K562 (cell line): Measurements from ENCODE around the gene DRGX. TPM values are rescaled to one million over a fixed set of nuclear protein-coding genes. Genes with fewer than 3 reads are reported as not detected.
A peak's percentile ranks its signal among the peaks of the same experiment; 100 is the strongest.

Source experiments
- ATAC-seq: fragments of 200-7000 bp; cut with Tn5 transposase; 3 replicates; pipeline ENCODE4 v1.9.1; 2020; ENCODE audit warnings: moderate library complexity
- BruUV-seq: library from RNA; stranded (reverse); fragments of 400-500 nt; replicated peaks from 2 replicates; lab custom pipeline; 2021; lab: Mats Ljungman, UMichigan
- CTCF ChIA-PET: fragments of 300-600 bp; formaldehyde crosslinking; extraction: SDS; loops from one replicate; lab custom pipeline; 2021; ENCODE audit warnings: low intra/inter-chr PET ratio; lab: Yijun Ruan, JAX
- POLR2A ChIA-PET: fragments of 300-600, 350-650 bp; sonication (Branson Sonifier 250); formaldehyde crosslinking; extraction: SDS; loops from one replicate; lab custom pipeline; 2021; ENCODE audit warnings: antibody characterized with exemption, inconsistent platforms; lab: Yijun Ruan, JAX
- DNase-seq, 4 experiments: peaks; one replicate each; pipeline versions ENCODE4 v3.0.0 to v3.0.0-alpha.2; 2011 to 2018; ENCODE audit warnings: low spot score in 3 of 4, mixed read lengths in 3 of 4; ENCODE audit errors: extremely low read depth in 1 of 4
- FAIRE-seq: peaks from 2 replicates; lab custom pipeline; 2011; peaks lifted over from hg19 to GRCh38; lab: Jason Lieb, UNC
- H2AFZ ChIP-seq: 2 replicates; pipeline ENCODE4 v1.6.0; 2011; ENCODE audit warnings: low read depth, low read length, control low read depth, inconsistent platforms
- H3K27ac ChIP-seq: fragments of 200-600 bp; 3 replicates; pipeline ENCODE4 v1.8.0; 2011; ENCODE audit warnings: low read depth, mild to moderate bottlenecking, control low read depth, inconsistent platforms, low read length, moderate library complexity, mixed read lengths; ENCODE audit errors: extremely low read depth
- H3K27me3 ChIP-seq, 2 experiments: fragments of 300-600 bp in 1 of 2; 2 replicates in 1 of 2; 3 replicates in 1 of 2; pipeline versions ENCODE4 v1.6.0 to v1.8.0; 2011; ENCODE audit warnings: inconsistent platforms in 2 of 2, low read length in 2 of 2, mild to moderate bottlenecking in 1 of 2, mixed read lengths in 1 of 2, moderate library complexity in 1 of 2; ENCODE audit not compliant: control insufficient read depth in 2 of 2, insufficient read depth in 2 of 2
- H3K36me3 ChIP-seq: fragments of 300-600 bp; 3 replicates; pipeline ENCODE4 v1.8.0; 2011; ENCODE audit warnings: mild to moderate bottlenecking, low read length, inconsistent platforms; ENCODE audit not compliant: control insufficient read depth, insufficient read depth
- H3K4me1 ChIP-seq, 2 experiments: fragments of 200-600 bp in 1 of 2; replicated peaks in 1 of 2; 2 replicates in 1 of 2; 3 replicates in 1 of 2; pipeline versions ENCODE4 v1.5.1 to v1.8.0; 2011; ENCODE audit warnings: inconsistent platforms in 2 of 2, low read length in 2 of 2, mild to moderate bottlenecking in 1 of 2, mixed read lengths in 1 of 2, moderate library complexity in 1 of 2; ENCODE audit not compliant: control insufficient read depth in 2 of 2, insufficient read depth in 2 of 2
- H3K4me2 ChIP-seq: 2 replicates; pipeline ENCODE4 v1.6.1; 2011; ENCODE audit warnings: low read length, control low read depth, inconsistent platforms, mixed read lengths; ENCODE audit not compliant: insufficient read depth
- H3K4me3 ChIP-seq: fragments of 200-600 bp; sonication (generic), shearing (Covaris generic); 2 replicates; pipeline ENCODE4 v1.5.1; 2016; ENCODE audit warnings: control low read depth, inconsistent platforms
- H3K79me2 ChIP-seq: fragments of 200-600 bp; 3 replicates; pipeline ENCODE4 v1.8.0; 2011; ENCODE audit warnings: low read length, inconsistent platforms; ENCODE audit not compliant: control insufficient read depth, insufficient read depth
- H3K9ac ChIP-seq, 2 experiments: 2 replicates each; pipeline versions ENCODE4 v1.6.0 to v1.6.1; 2011; ENCODE audit warnings: low read depth in 2 of 2, low read length in 2 of 2, control low read depth in 1 of 2, inconsistent platforms in 1 of 2, mild to moderate bottlenecking in 1 of 2, mixed read lengths in 1 of 2; ENCODE audit not compliant: insufficient read depth in 1 of 2
- H3K9me1 ChIP-seq: one replicate; pipeline ENCODE4 v1.6.0; 2011; ENCODE audit warnings: inconsistent platforms, mild to moderate bottlenecking, low read length, moderate library complexity; ENCODE audit not compliant: control insufficient read depth, insufficient read depth
- H3K9me3 ChIP-seq: replicated peaks from 2 replicates; pipeline ENCODE4 v1.5.1; 2011; ENCODE audit warnings: low read depth, low read length, inconsistent platforms; ENCODE audit not compliant: control insufficient read depth, insufficient read depth
- H4K20me1 ChIP-seq: replicated peaks from 2 replicates; pipeline ENCODE4 v1.6.1; 2011; ENCODE audit warnings: low read length, inconsistent platforms, mixed read lengths; ENCODE audit not compliant: control insufficient read depth, insufficient read depth
- CEBPG ChIP-seq, 3 experiments: fragments of 200-800 bp in 1 of 3; sonication (Bioruptor generic) in 1 of 3; sonication (generic) in 1 of 3; formaldehyde crosslinking in 1 of 3; IDR thresholded peaks in 2 of 3; conservative IDR thresholded peaks in 1 of 3; 2 replicates each; pipeline versions ENCODE4 v1.6.1 to v1.8.0; 2016 to 2022; ENCODE audit warnings: missing compliant biosample characterization in 2 of 3, missing genetic modification characterization in 2 of 3, mild to moderate bottlenecking in 1 of 3, missing genetic modification reagents in 1 of 3
- RFX1 ChIP-seq: fragments of 450-650 bp; IDR thresholded peaks from 2 replicates; pipeline ENCODE4 v1.6.1; 2016; ENCODE audit warnings: mild to moderate bottlenecking, moderate library complexity
- WGBS: fragments of 100-300 bp; shearing (Covaris generic); methylation state at CpG from one replicate; pipeline ENCODE4 v1.1.6; 2016; ENCODE audit warnings: low coverage, mixed read lengths; ENCODE audit not compliant: insufficient coverage; ENCODE audit errors: missing lambda C conversion rate; 5-methylcytosine and 5-hydroxymethylcytosine counted together
- in situ Hi-C: fragments of 300-500 bp; cut with MboI; formaldehyde crosslinking; loops from 4 replicates; pipeline ENCODE4 v1.15.0; 2018; ENCODE audit warnings: inconsistent platforms, mixed read lengths
- intact Hi-C: fragments of 100-400 bp; cut with micrococcal nuclease; formaldehyde crosslinking; loops from 2 replicates; pipeline ENCODE4 v1.14.2; 2022
- polyA plus RNA-seq, 8 experiments: library from polyadenylated mRNA; depleted of rRNA in 4 of 8; stranded (reverse) in 5 of 8; unstranded in 3 of 8; fragments of >200 nt; fragmentation: Nextera tagmentation in 2 of 8; fragmentation: Illumina TruSeq in 1 of 8; extraction: Ambion mirVana in 2 of 8; extraction: Trizol in 1 of 8; gene quantifications; 2 replicates each; pipeline versions ENCODE4 v1.2.1 to v1.2.3, GENCODE V29; 2011 to 2014; ENCODE audit warnings: inconsistent platforms in 1 of 8, missing spikeins in 1 of 8
- total RNA-seq, 7 experiments: library from RNA; depleted of rRNA in 6 of 7; stranded (reverse); fragments of >200 nt in 6 of 7; fragmentation: Illumina TruSeq in 2 of 7; extraction: Trizol in 2 of 7; gene quantifications; 2 replicates each; pipeline versions ENCODE4 v1.2.1 to v1.2.3, GENCODE V29; 2011 to 2021; ENCODE audit warnings: low replicate concordance in 1 of 7
- TF ChIP-seq, protein P1 (sequence below): fragments of 450-650 bp; IDR thresholded peaks from 2 replicates; pipeline ENCODE4 v1.6.1; 2017; ENCODE audit warnings: antibody characterized with exemption, mild to moderate bottlenecking

DRGX gene
- total and polyA plus RNA-seq, 9 of the 15 experiments (the other 6 are each of a cell fraction or from before 2014, with no cell fraction given) = not detected

DNA sequence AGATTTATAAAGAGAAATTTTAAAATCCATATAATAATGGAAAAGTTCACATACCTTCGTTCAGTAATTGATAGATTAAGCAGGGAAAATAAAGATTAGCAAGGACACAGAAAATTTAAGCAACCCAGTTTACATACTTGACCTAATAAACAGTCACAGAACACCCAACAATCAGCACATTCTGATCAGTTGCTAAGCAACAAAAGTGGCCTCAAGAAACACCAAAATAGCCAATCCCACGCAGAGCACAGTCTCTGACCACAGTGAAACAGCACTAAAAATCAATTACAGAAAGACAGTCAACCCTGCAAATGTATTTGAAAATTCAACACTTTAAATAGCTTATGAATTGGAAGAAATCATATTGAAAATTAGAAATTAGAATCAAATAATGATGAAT is 39.3 kb upstream of the DRGX start:
- Histone ChIP-seq H3K9me3 (no peaks in the 10 kb centered on the region), H3K36me3 (no peaks in the 10 kb centered on the region), H3K9me1 (no peaks in the 10 kb centered on the region), H3K79me2 (no peaks in the 10 kb centered on the region), H3K4me3 (no peak overlapping the region), H3K27ac (no peak overlapping the region), H2AFZ (no peak overlapping the region), H3K4me2 (no peak overlapping the region), H3K4me1 (no peaks in the 10 kb centered on the region), H3K27me3 (no peaks in the 10 kb centered on the region), H3K9ac (no peak overlapping the region), H4K20me1 (no peaks in the 10 kb centered on the region)
- FAIRE-seq = peak; percentile 51
- peak; percentile 80 for TF ChIP-seq RFX1
- TF ChIP-seq, protein P1, sequence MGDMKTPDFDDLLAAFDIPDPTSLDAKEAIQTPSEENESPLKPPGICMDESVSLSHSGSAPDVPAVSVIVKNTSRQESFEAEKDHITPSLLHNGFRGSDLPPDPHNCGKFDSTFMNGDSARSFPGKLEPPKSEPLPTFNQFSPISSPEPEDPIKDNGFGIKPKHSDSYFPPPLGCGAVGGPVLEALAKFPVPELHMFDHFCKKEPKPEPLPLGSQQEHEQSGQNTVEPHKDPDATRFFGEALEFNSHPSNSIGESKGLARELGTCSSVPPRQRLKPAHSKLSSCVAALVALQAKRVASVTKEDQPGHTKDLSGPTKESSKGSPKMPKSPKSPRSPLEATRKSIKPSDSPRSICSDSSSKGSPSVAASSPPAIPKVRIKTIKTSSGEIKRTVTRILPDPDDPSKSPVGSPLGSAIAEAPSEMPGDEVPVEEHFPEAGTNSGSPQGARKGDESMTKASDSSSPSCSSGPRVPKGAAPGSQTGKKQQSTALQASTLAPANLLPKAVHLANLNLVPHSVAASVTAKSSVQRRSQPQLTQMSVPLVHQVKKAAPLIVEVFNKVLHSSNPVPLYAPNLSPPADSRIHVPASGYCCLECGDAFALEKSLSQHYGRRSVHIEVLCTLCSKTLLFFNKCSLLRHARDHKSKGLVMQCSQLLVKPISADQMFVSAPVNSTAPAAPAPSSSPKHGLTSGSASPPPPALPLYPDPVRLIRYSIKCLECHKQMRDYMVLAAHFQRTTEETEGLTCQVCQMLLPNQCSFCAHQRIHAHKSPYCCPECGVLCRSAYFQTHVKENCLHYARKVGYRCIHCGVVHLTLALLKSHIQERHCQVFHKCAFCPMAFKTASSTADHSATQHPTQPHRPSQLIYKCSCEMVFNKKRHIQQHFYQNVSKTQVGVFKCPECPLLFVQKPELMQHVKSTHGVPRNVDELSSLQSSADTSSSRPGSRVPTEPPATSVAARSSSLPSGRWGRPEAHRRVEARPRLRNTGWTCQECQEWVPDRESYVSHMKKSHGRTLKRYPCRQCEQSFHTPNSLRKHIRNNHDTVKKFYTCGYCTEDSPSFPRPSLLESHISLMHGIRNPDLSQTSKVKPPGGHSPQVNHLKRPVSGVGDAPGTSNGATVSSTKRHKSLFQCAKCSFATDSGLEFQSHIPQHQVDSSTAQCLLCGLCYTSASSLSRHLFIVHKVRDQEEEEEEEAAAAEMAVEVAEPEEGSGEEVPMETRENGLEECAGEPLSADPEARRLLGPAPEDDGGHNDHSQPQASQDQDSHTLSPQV = no peak
- no peak for TF ChIP-seq CEBPG (CRISPR knock-in tag; IDR thresholded peaks at IDR 0.05)
- 0 out of 4 replicates have a peak, but pooled peaks of 1 of the 2 experiments have one; percentile 10 for TF ChIP-seq CEBPG (tag; conservative IDR thresholded peaks at IDR 0.05 in 1 of 2, IDR thresholded peaks at IDR 0.05 in 1 of 2)
- in situ Hi-C loops = no loop called here
- BruUV-seq = no TSS peak
- ChIA-PET POLR2A (interaction anchor here (1.5 kb wide), 1 partner anchor 11 kb away, joined by 3 read pairs; no protein-coding TSS in a partner anchor), CTCF (no interaction called here)
- no peak for DNase-seq
- ATAC-seq = no peak
- 0% methylated on average over 2 of the region's 2 CpGs for WGBS
- intact Hi-C loops = no loop called here
